ENCODE measurements around the gene PSD4.

- TF ChIP-seq TAF1 (IDR thresholded peaks at IDR 0.05; ENCODE audit: borderline replicate concordance, insufficient read depth, low read length) (no peak), POLR2AphosphoS5 (IDR thresholded peaks at IDR 0.05; ENCODE audit: low read depth, low read length) (no peak), REST (IDR thresholded peaks at IDR 0.05; ENCODE audit: insufficient read depth in 1 of 2, low read depth in 2 of 2, low read length in 2 of 2) (no peak), SIN3A (IDR thresholded peaks at IDR 0.05; ENCODE audit: borderline replicate concordance, insufficient read depth, low read length) (no peak)
Measured at GRCh38 chr2:113227698-113228097, 53.9 kb downstream of the PSD4 start.
